22Rv1 (cell line): ENCODE results near the gene CCDC201.

Source experiments
- H3K27ac ChIP-seq: fragments of 450-650 bp; 2 replicates; pipeline ENCODE4 v1.5.1; 2017
- CTCF ChIP-seq: fragments of 450-650 bp; IDR thresholded peaks from 2 replicates; pipeline ENCODE4 v1.5.1; 2017; ENCODE audit warnings: mild to moderate bottlenecking
- ZFX ChIP-seq: fragments of 450-650 bp; IDR thresholded peaks from 2 replicates; pipeline ENCODE4 v1.6.1; 2017; ENCODE audit warnings: antibody characterized with exemption, borderline replicate concordance

CCDC201 gene

GRCh38 chr7:45889367-45890067 is 16.6 kb upstream of the CCDC201 start:
- no peak overlapping the region for H3K27ac ChIP-seq
- no peak for TF ChIP-seq CTCF

- no peak for TF ChIP-seq CTCF
- no peak for TF ChIP-seq ZFX
- no peak overlapping the region for H3K27ac ChIP-seq
These were observed 16.1 kb upstream of the CCDC201 start for GRCh38 chr7:45888993-45889366.

GRCh38 chr7:45888185-45888992 is 15.5 kb upstream of the CCDC201 start, which contains the start of gene IGFBP1:
IGFBP1 (plus strand) TSS chr7:45888488; CDS start chr7:45888653, 165 bp downstream.
- TF ChIP-seq CTCF (no peak), ZFX (no peak)
- H3K27ac ChIP-seq = no peak within 1 kb of the TSS

DNA sequence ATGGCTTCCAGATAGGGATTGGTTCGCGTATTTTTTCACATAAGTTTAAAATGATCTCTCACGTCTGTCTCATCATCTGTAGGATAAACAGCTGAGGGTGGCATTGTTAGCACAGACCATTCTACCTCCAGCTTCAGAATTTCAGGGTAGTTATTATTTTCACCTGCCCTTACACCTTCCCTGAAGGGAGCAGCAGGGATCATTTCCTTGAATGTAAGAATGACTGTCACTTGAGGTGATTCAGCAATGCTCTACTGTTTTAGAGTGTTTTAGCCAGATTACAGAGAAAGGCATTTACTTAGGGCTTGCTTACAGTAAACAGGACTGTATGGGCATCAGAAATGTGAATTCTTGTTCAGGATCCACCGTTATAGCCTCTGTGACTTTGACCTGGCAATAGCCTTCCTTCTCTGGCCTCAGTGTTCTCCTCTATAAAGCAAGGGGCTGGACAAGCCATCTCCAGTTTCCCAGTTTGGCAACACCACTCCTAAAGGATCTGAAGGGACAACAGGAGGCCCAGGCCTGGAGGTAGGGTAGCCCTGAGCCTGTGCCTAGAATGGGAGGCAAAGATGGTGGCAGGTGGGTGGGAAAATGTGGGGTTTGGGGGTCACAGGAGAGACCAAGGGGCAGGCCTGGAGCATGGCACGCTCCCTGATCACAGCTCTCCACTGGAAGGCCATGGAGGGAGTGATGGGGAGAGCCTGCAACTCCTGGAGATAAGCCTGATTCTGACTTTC is 14.2 kb upstream of the CCDC201 start:
- no peak overlapping the region for H3K27ac ChIP-seq
- TF ChIP-seq ZFX (no peak), CTCF (no peak)

DNA sequence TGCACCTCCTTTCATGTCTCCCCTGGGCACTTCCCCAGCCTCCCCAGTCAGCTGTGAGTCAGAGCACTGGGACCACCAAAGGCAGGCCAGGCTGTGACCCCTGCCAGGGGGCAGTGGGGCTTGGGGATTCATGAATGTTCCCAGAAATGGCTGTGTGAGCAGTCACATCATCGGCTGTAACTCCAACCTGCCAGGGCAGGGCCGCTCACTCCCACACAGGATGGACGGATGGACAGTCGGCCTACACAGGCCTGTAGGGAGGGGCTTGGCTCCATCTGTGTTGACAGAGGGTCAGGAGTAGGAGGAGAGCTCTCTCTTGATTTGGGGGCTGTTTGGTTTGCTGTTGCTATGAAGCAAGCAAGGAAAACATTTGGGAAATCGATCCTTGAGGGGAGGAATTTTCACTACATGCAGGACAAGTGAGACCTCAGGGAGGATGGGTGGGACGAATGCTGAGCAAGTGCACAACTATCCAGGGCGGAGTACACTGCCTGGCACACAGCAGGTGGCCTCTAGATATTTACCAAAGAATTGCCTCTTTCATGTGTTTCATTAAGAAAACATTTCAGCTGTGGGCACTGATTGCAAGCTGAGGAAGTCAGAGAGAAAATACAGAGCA is 12.5 kb upstream of the CCDC201 start:
- TF ChIP-seq ZFX = no peak
- TF ChIP-seq CTCF = no peak
- no peak overlapping the region for H3K27ac ChIP-seq

GRCh38 chr7:45884136-45884535 is 11.3 kb upstream of the CCDC201 start:
- TF ChIP-seq CTCF = no peak
- no peak for TF ChIP-seq ZFX

More at GRCh38 chr7:45884136-45884535, 11.3 kb upstream of the CCDC201 start:
- no peak overlapping the region for H3K27ac ChIP-seq
